T-helper 1 cell treated with Interleukin-12 subunit alpha and Interleukin-12 subunit beta and Interleukin-4 antibody, amounts not matched to agents 30 μg/mL and 1 μg/mL, for 36 hours (primary cell): ENCODE results near the gene TOM1L2.

Experiments
- H3K27ac Mint-ChIP-seq: one replicate; pipeline ENCODE4 v1.8.0; 2021; ENCODE audit warnings: mild to moderate bottlenecking, mixed read lengths
- H3K27me3 Mint-ChIP-seq: one replicate; pipeline ENCODE4 v1.8.0; 2021; ENCODE audit warnings: low read depth, mixed read lengths
- H3K36me3 Mint-ChIP-seq: one replicate; pipeline ENCODE4 v1.8.0; 2021; ENCODE audit warnings: low read depth, mixed read lengths
- H3K4me1 Mint-ChIP-seq: one replicate; pipeline ENCODE4 v1.8.0; 2021; ENCODE audit warnings: low read depth, mixed read lengths
- H3K4me3 Mint-ChIP-seq: one replicate; pipeline ENCODE4 v1.8.0; 2021; ENCODE audit warnings: mild to moderate bottlenecking, moderate library complexity, mixed read lengths
- H3K9me3 Mint-ChIP-seq: one replicate; pipeline ENCODE4 v1.8.0; 2021; ENCODE audit warnings: mixed read lengths

TOM1L2 gene

GRCh38 chr17:17902877-17903276, 69.3 kb downstream of the TOM1L2 start:
- no peaks in the 10 kb centered on the region for H3K4me1 Mint-ChIP-seq
- H3K4me3 Mint-ChIP-seq = no peak overlapping the region
- no peaks in the 10 kb centered on the region for H3K9me3 Mint-ChIP-seq
- no peaks in the 10 kb centered on the region for H3K27me3 Mint-ChIP-seq
- peaks cover 17% of the 10 kb centered on the region for H3K36me3 Mint-ChIP-seq
- no peak overlapping the region for H3K27ac Mint-ChIP-seq

GRCh38 chr17:17902376-17902775, 69.8 kb downstream of the TOM1L2 start:
- peaks cover 20% of the 10 kb centered on the region for H3K36me3 Mint-ChIP-seq
- no peaks in the 10 kb centered on the region for H3K9me3 Mint-ChIP-seq
- H3K4me1 Mint-ChIP-seq = no peaks in the 10 kb centered on the region
- no peaks in the 10 kb centered on the region for H3K27me3 Mint-ChIP-seq
- no peak overlapping the region for H3K4me3 Mint-ChIP-seq
- H3K27ac Mint-ChIP-seq = no peak overlapping the region

GRCh38 chr17:17900615-17901520, 71.3 kb downstream of the TOM1L2 start:
- Mint-ChIP-seq H3K4me3 (no peak overlapping the region), H3K27me3 (no peaks in the 10 kb centered on the region), H3K27ac (no peak overlapping the region), H3K9me3 (no peaks in the 10 kb centered on the region), H3K4me1 (no peaks in the 10 kb centered on the region), H3K36me3 (peaks cover 17% of the 10 kb centered on the region)

- H3K27ac Mint-ChIP-seq = no peak overlapping the region
- no peaks in the 10 kb centered on the region for H3K4me1 Mint-ChIP-seq
- peaks cover 15% of the 10 kb centered on the region for H3K36me3 Mint-ChIP-seq
- H3K9me3 Mint-ChIP-seq = no peaks in the 10 kb centered on the region
- no peak overlapping the region for H3K4me3 Mint-ChIP-seq
- H3K27me3 Mint-ChIP-seq = no peaks in the 10 kb centered on the region
Measured at GRCh38 chr17:17899486-17899885, 72.7 kb downstream of the TOM1L2 start.

- Mint-ChIP-seq H3K27me3 (no peaks in the 10 kb centered on the region), H3K9me3 (no peaks in the 10 kb centered on the region), H3K36me3 (peaks cover 15% of the 10 kb centered on the region), H3K4me3 (no peak overlapping the region), H3K27ac (no peak overlapping the region), H3K4me1 (no peaks in the 10 kb centered on the region)
Measured at GRCh38 chr17:17898673-17899072, 73.5 kb downstream of the TOM1L2 start.

- Mint-ChIP-seq H3K9me3 (no peaks in the 10 kb centered on the region), H3K4me1 (peaks cover 3% of the 10 kb centered on the region), H3K27me3 (no peaks in the 10 kb centered on the region), H3K4me3 (no peak overlapping the region), H3K36me3 (peaks cover 21% of the 10 kb centered on the region), H3K27ac (no peak overlapping the region)
Measured at GRCh38 chr17:17897442-17897841, 74.8 kb downstream of the TOM1L2 start.

GRCh38 chr17:17896746-17897145, 75.5 kb downstream of the TOM1L2 start:
- peaks cover 23% of the 10 kb centered on the region for H3K36me3 Mint-ChIP-seq
- H3K4me1 Mint-ChIP-seq = peaks cover 5% of the 10 kb centered on the region
- no peaks in the 10 kb centered on the region for H3K9me3 Mint-ChIP-seq
- no peaks in the 10 kb centered on the region for H3K27me3 Mint-ChIP-seq
- no peak overlapping the region for H3K27ac Mint-ChIP-seq
- H3K4me3 Mint-ChIP-seq = no peak overlapping the region

- Mint-ChIP-seq H3K36me3 (peaks cover 25% of the 10 kb centered on the region), H3K9me3 (no peaks in the 10 kb centered on the region), H3K27me3 (no peaks in the 10 kb centered on the region), H3K27ac (no peak overlapping the region), H3K4me3 (no peak overlapping the region), H3K4me1 (peaks cover 6% of the 10 kb centered on the region)
Measured at GRCh38 chr17:17893801-17894644, 78.2 kb downstream of the TOM1L2 start.

- H3K9me3 Mint-ChIP-seq = no peaks in the 10 kb centered on the region
- no peak overlapping the region for H3K4me3 Mint-ChIP-seq
- peaks cover 6% of the 10 kb centered on the region for H3K4me1 Mint-ChIP-seq
- no peaks in the 10 kb centered on the region for H3K27me3 Mint-ChIP-seq
- no peak overlapping the region for H3K27ac Mint-ChIP-seq
- H3K36me3 Mint-ChIP-seq = peaks cover 16% of the 10 kb centered on the region
Measured at GRCh38 chr17:17892731-17893130, 79.5 kb downstream of the TOM1L2 start.

GRCh38 chr17:17892009-17892408, 80.2 kb downstream of the TOM1L2 start:
- no peaks in the 10 kb centered on the region for H3K9me3 Mint-ChIP-seq
- H3K36me3 Mint-ChIP-seq = peaks cover 14% of the 10 kb centered on the region
- no peak overlapping the region for H3K27ac Mint-ChIP-seq
- H3K4me1 Mint-ChIP-seq = peaks cover 6% of the 10 kb centered on the region
- H3K27me3 Mint-ChIP-seq = no peaks in the 10 kb centered on the region
- no peak overlapping the region for H3K4me3 Mint-ChIP-seq

- Mint-ChIP-seq H3K27me3 (no peaks in the 10 kb centered on the region), H3K4me1 (peaks cover 6% of the 10 kb centered on the region), H3K27ac (no peak overlapping the region), H3K36me3 (peaks cover 11% of the 10 kb centered on the region), H3K4me3 (no peak overlapping the region), H3K9me3 (no peaks in the 10 kb centered on the region)
Measured at GRCh38 chr17:17890773-17891759, 81.1 kb downstream of the TOM1L2 start.

- Mint-ChIP-seq H3K27ac (no peak overlapping the region), H3K4me3 (no peak overlapping the region), H3K36me3 (peaks cover 11% of the 10 kb centered on the region), H3K9me3 (no peaks in the 10 kb centered on the region), H3K4me1 (peaks cover 6% of the 10 kb centered on the region), H3K27me3 (no peaks in the 10 kb centered on the region)
Measured at GRCh38 chr17:17889922-17890321, 82.3 kb downstream of the TOM1L2 start.

GRCh38 chr17:17888821-17889220, 83.4 kb downstream of the TOM1L2 start:
- peaks cover 6% of the 10 kb centered on the region for H3K4me1 Mint-ChIP-seq
- no peaks in the 10 kb centered on the region for H3K9me3 Mint-ChIP-seq
- H3K27me3 Mint-ChIP-seq = no peaks in the 10 kb centered on the region
- H3K4me3 Mint-ChIP-seq = no peak overlapping the region
- peaks cover 11% of the 10 kb centered on the region for H3K36me3 Mint-ChIP-seq
- no peak overlapping the region for H3K27ac Mint-ChIP-seq

GRCh38 chr17:17888371-17888770, 83.8 kb downstream of the TOM1L2 start:
- no peaks in the 10 kb centered on the region for H3K9me3 Mint-ChIP-seq
- H3K36me3 Mint-ChIP-seq = peaks cover 11% of the 10 kb centered on the region
- peaks cover 6% of the 10 kb centered on the region for H3K4me1 Mint-ChIP-seq

More at GRCh38 chr17:17888371-17888770, 83.8 kb downstream of the TOM1L2 start:
- H3K27ac Mint-ChIP-seq = no peak overlapping the region
- H3K27me3 Mint-ChIP-seq = no peaks in the 10 kb centered on the region
- H3K4me3 Mint-ChIP-seq = no peak overlapping the region
